A549 (cell line): ENCODE data around the gene PPFIA2. TPM values are rescaled to one million over a fixed set of nuclear protein-coding genes. Genes with fewer than 3 reads are reported as not detected.

ENCODE experiments used
- ATAC-seq, 2 experiments: fragments of 200-7000 bp in 1 of 2; fragments of >200 bp in 1 of 2; cut with Nextera tagmentation in 1 of 2; cut with Tn5 transposase in 1 of 2; 3 replicates each; pipeline versions ENCODE4 v1.8.0 to v1.9.1; 2018 to 2020; ENCODE audit warnings: mild to moderate bottlenecking in 1 of 2, moderate library complexity in 1 of 2
- CTCF ChIA-PET: fragments of 300-600 bp; sonication (Branson Sonifier 250); formaldehyde crosslinking; extraction: SDS; loops from one replicate; lab custom pipeline; 2021; ENCODE audit warnings: antibody characterized with exemption, inconsistent platforms; lab: Yijun Ruan, JAX
- POLR2A ChIA-PET: fragments of 350-600 bp; formaldehyde crosslinking; extraction: SDS; loops from one replicate; lab custom pipeline; 2021; ENCODE audit warnings: antibody characterized with exemption, inconsistent platforms; lab: Yijun Ruan, JAX
- DNase-seq, 2 experiments: peaks; one replicate each; pipeline versions ENCODE4 v3.0.0 to v3.0.0-alpha.2; 2011 to 2016; ENCODE audit warnings: low read depth in 1 of 2, low spot score in 1 of 2
- FAIRE-seq: peaks from 2 replicates; lab custom pipeline; 2011; peaks lifted over from hg19 to GRCh38; lab: Jason Lieb, UNC
- H3K27ac ChIP-seq, 2 experiments: fragments of >200 bp; sonication (Bioruptor Twin); formaldehyde crosslinking; 3 replicates each; pipeline ENCODE4 v1.5.1; 2016 to 2017
- H3K4me1 ChIP-seq: fragments of >200 bp; sonication (Bioruptor Twin); formaldehyde crosslinking; 3 replicates; pipeline ENCODE4 v1.6.1; 2016
- H3K4me2 ChIP-seq: fragments of >200 bp; sonication (Bioruptor Twin); formaldehyde crosslinking; 3 replicates; pipeline ENCODE4 v1.6.1; 2016
- H3K4me3 ChIP-seq: fragments of >200 bp; sonication (Bioruptor Twin); formaldehyde crosslinking; 3 replicates; pipeline ENCODE4 v1.5.1; 2016
- H3K9me3 ChIP-seq: fragments of >200 bp; sonication (Bioruptor Twin); formaldehyde crosslinking; 3 replicates; pipeline ENCODE4 v1.6.1; 2016
- CEBPB ChIP-seq, 2 experiments: fragments of >200 bp in 1 of 2; sonication (Bioruptor Twin) in 1 of 2; formaldehyde crosslinking in 1 of 2; IDR thresholded peaks; 2 replicates each; pipeline ENCODE4 v1.6.1; 2012 to 2016
- CHD2 ChIP-seq: fragments of 150-350 bp; IDR thresholded peaks from 2 replicates; pipeline ENCODE4 v1.6.1; 2014; ENCODE audit warnings: low read length; ENCODE audit not compliant: partially characterized antibody
- EP300 ChIP-seq, 2 experiments: fragments of >200 bp; sonication (Bioruptor Twin); formaldehyde crosslinking; IDR thresholded peaks; 2 replicates in 1 of 2; 3 replicates in 1 of 2; pipeline ENCODE4 v1.6.1; 2016 to 2017
- FOSB ChIP-seq: fragments of 250-450 bp; sonication (Bioruptor Pico); IDR thresholded peaks from 2 replicates; pipeline ENCODE4 v1.5.0; 2020; ENCODE audit warnings: mild to moderate bottlenecking, moderate library complexity
- HDAC2 ChIP-seq: fragments of 200-600 bp; sonication (generic); IDR thresholded peaks from 2 replicates; pipeline ENCODE4 v1.6.1; 2016
- HEYL ChIP-seq: fragments of 250-450 bp; sonication (Bioruptor Pico); IDR thresholded peaks from 2 replicates; pipeline ENCODE4 v1.8.0; 2021; ENCODE audit warnings: mild to moderate bottlenecking, moderate library complexity
- HOXA7 ChIP-seq: fragments of 250-450 bp; sonication (Bioruptor Pico); IDR thresholded peaks from 2 replicates; pipeline ENCODE4 v1.5.0; 2020; ENCODE audit warnings: mild to moderate bottlenecking, moderate library complexity
- HOXB13 ChIP-seq: fragments of 250-450 bp; sonication (Bioruptor Pico); IDR thresholded peaks from 2 replicates; pipeline ENCODE4 v1.5.0; 2020; ENCODE audit warnings: low read depth, mild to moderate bottlenecking, moderate library complexity
- HOXB5 ChIP-seq: fragments of 250-450 bp; sonication (Bioruptor Pico); IDR thresholded peaks from 2 replicates; pipeline ENCODE4 v1.5.0; 2020; ENCODE audit warnings: mild to moderate bottlenecking, moderate library complexity
- JUN ChIP-seq, 2 experiments: fragments of >200 bp; sonication (Bioruptor Twin); formaldehyde crosslinking; IDR thresholded peaks; 2 replicates in 1 of 2; 3 replicates in 1 of 2; pipeline ENCODE4 v1.6.1; 2016 to 2017
- MAFK ChIP-seq: fragments of 450-650 bp; IDR thresholded peaks from 2 replicates; pipeline ENCODE4 v1.6.1; 2014; ENCODE audit not compliant: partially characterized antibody
- MYC ChIP-seq: IDR thresholded peaks from 2 replicates; pipeline ENCODE4 v1.6.1; 2012; ENCODE audit warnings: mild to moderate bottlenecking, inconsistent platforms, low read length, improper control_type of control experiment, borderline replicate concordance
- PHF8 ChIP-seq: fragments of 200-600 bp; sonication (generic); IDR thresholded peaks from 2 replicates; pipeline ENCODE4 v1.6.1; 2016; ENCODE audit warnings: low read depth, mild to moderate bottlenecking, antibody characterized with exemption, moderate library complexity, borderline replicate concordance
- RAD21 ChIP-seq, 2 experiments: fragments of >200 bp in 1 of 2; sonication (Bioruptor Twin) in 1 of 2; formaldehyde crosslinking in 1 of 2; IDR thresholded peaks in 1 of 2; conservative IDR thresholded peaks in 1 of 2; 2 replicates in 1 of 2; 3 replicates in 1 of 2; pipeline ENCODE4 v1.6.1; 2012 to 2018; ENCODE audit warnings: inconsistent platforms in 1 of 2
- SREBF2 ChIP-seq: fragments of 450-650 bp; IDR thresholded peaks from 2 replicates; pipeline ENCODE4 v1.6.1; 2014; ENCODE audit warnings: mild to moderate bottlenecking, moderate library complexity
- ZFP36 ChIP-seq: fragments of 450-650 bp; IDR thresholded peaks from 2 replicates; pipeline ENCODE4 v1.6.1; 2014; ENCODE audit warnings: borderline replicate concordance; ENCODE audit not compliant: partially characterized antibody
- WGBS: methylation state at CpG from one replicate; pipeline ENCODE4 v1.1.6; 2017; ENCODE audit errors: missing lambda C conversion rate; 5-methylcytosine and 5-hydroxymethylcytosine counted together
- polyA plus RNA-seq, 4 experiments: library from polyadenylated mRNA; depleted of rRNA in 3 of 4; stranded (reverse); fragments of >200 nt; fragmentation: RNase III in 1 of 4; extraction: RNeasy Plus Mini Kit Qiagen cat#74134 plus additional on column Dnase treatment in 1 of 4; gene quantifications; 2 replicates in 3 of 4; 3 replicates in 1 of 4; pipeline ENCODE4 v1.2.3, GENCODE V29; 2011 to 2017
- TF ChIP-seq, protein P1 (sequence below): fragments of >200 bp; sonication (Bioruptor Twin); formaldehyde crosslinking; IDR thresholded peaks from 3 replicates; pipeline ENCODE4 v1.6.1; 2016
- TF ChIP-seq, protein P2 (sequence below): IDR thresholded peaks from 2 replicates; pipeline ENCODE4 v1.6.1; 2012; ENCODE audit warnings: low read depth, borderline replicate concordance
- TF ChIP-seq, protein P3 (sequence below): IDR thresholded peaks from 2 replicates; pipeline ENCODE4 v1.6.1; 2012

Gene PPFIA2
- polyA plus RNA-seq, 2 of the 4 experiments (the other 2 are of a cell fraction), result not detected

DNA sequence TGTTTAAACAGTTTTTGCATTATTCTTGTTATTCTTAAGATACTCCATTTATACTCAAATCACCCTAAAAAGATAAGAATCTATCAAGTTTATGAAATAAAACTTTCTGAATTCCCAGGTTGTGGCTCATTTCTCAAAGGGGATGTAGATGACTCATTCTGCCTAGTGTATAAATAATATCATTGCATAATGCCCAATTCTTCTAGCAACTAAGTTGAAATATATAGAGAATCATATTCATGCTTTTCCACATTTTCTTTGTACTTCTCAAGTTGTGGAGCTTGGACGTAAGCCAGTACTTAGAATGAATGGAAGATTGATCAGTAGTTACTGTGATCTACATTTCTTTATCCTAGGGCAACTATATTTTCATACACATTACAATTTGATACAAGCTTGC is 201.1 kb downstream of the PPFIA2 start:
- 42% methylated on average over 1 of the region's 1 CpG for WGBS
- TF ChIP-seq FOSB (no peak), EP300 (IDR thresholded peaks at IDR 0.05) (no peak)
- ATAC-seq, result no peak

DNA sequence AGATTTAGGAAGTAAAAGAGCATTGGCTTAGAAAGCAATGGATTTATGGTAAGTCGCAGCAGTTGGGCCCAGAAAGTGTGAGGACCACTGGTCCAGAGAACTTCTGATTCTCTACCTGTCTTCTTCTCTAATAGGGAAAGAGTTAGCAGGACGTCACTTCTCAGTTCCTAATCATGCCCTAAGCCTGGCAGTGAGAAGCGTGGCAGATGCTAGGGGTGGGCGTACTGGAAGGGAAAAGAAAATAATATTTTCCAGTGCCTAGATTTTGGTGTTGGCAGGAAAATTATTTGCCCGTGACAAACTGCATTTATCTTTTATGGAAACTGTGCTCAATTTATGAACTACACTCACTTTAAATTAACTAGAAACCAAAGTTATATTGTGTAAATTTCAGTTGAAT is 212.3 kb downstream of the PPFIA2 start:
- no peaks in the 10 kb centered on the region for H3K9me3 ChIP-seq
- DNase-seq, result no peak
- FAIRE-seq, result no peak
- no peak overlapping the region for H3K4me2 ChIP-seq
- H3K27ac ChIP-seq, result no peak overlapping the region
- H3K4me1 ChIP-seq, result no peaks in the 10 kb centered on the region
- CTCF ChIA-PET, result no interaction called here
- no peak for TF ChIP-seq HEYL (CRISPR knock-in tag)
- no peak for TF ChIP-seq ZFP36
- TF ChIP-seq RAD21 (conservative IDR thresholded peaks at IDR 0.05 in 1 of 2, IDR thresholded peaks at IDR 0.05 in 1 of 2), result no peak
- no peak for TF ChIP-seq JUN (IDR thresholded peaks at IDR 0.05)
- TF ChIP-seq, protein P1, sequence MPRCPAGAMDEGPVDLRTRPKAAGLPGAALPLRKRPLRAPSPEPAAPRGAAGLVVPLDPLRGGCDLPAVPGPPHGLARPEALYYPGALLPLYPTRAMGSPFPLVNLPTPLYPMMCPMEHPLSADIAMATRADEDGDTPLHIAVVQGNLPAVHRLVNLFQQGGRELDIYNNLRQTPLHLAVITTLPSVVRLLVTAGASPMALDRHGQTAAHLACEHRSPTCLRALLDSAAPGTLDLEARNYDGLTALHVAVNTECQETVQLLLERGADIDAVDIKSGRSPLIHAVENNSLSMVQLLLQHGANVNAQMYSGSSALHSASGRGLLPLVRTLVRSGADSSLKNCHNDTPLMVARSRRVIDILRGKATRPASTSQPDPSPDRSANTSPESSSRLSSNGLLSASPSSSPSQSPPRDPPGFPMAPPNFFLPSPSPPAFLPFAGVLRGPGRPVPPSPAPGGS, result no peak
- no peak for TF ChIP-seq MYC
- TF ChIP-seq HOXA7 (CRISPR knock-in tag), result no peak
- no peak for TF ChIP-seq HOXB13 (CRISPR knock-in tag)
- TF ChIP-seq PHF8, result no peak
- ATAC-seq, result no peak
- POLR2A ChIA-PET, result no interaction called here
- 46% methylated on average over 5 of the region's 5 CpGs for WGBS
- H3K4me3 ChIP-seq, result no peak overlapping the region

More for the DNA sequence above, 201.1 kb downstream of the PPFIA2 start:
- Histone ChIP-seq H3K9me3 (no peaks in the 10 kb centered on the region), H3K4me3 (no peak overlapping the region), H3K4me1 (no peaks in the 10 kb centered on the region), H3K4me2 (no peak overlapping the region), H3K27ac (no peak overlapping the region)
- no peak for DNase-seq
- FAIRE-seq, result no peak
- ChIA-PET CTCF (interaction anchor here (1.3 kb wide), 1 partner anchor 11 kb away, joined by 3 read pairs; no protein-coding TSS in a partner anchor), POLR2A (no interaction called here)

DNA sequence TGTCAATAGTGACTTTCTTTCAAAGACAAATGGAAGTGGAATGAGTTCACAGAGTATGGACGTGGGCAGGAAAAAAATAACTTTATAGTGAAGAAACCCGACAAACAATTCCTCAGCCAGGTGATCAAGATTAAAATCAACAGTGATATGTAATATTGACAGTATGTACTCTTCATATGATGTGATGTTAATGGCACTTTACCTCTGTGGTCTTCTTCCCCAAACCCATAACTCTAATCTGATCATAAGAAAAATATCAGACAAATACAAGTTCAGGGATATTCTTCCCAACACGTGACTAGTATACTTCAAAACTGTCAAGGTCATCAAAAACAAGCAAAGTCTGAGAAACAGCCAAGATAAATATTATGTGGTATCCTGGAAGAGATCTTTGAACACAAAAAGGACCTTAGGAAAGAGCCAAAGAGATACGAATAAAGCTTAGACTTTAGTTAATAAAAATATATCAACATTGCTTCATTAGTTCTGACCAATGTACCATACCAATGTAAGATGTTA is 215.5 kb downstream of the PPFIA2 start:
- DNase-seq (no peak), ATAC-seq (no peak), FAIRE-seq (no peak)
- no peak overlapping the region for H3K4me2 ChIP-seq
- ChIA-PET POLR2A (no interaction called here), CTCF (no interaction called here)
- H3K9me3 ChIP-seq, result no peaks in the 10 kb centered on the region
- TF ChIP-seq SREBF2, result no peak
- TF ChIP-seq MAFK, result peak; percentile 71
- H3K4me3 ChIP-seq, result no peak overlapping the region
- no peak overlapping the region for H3K27ac ChIP-seq
- WGBS, result 3% methylated on average over 4 of the region's 4 CpGs
- no peaks in the 10 kb centered on the region for H3K4me1 ChIP-seq

DNA sequence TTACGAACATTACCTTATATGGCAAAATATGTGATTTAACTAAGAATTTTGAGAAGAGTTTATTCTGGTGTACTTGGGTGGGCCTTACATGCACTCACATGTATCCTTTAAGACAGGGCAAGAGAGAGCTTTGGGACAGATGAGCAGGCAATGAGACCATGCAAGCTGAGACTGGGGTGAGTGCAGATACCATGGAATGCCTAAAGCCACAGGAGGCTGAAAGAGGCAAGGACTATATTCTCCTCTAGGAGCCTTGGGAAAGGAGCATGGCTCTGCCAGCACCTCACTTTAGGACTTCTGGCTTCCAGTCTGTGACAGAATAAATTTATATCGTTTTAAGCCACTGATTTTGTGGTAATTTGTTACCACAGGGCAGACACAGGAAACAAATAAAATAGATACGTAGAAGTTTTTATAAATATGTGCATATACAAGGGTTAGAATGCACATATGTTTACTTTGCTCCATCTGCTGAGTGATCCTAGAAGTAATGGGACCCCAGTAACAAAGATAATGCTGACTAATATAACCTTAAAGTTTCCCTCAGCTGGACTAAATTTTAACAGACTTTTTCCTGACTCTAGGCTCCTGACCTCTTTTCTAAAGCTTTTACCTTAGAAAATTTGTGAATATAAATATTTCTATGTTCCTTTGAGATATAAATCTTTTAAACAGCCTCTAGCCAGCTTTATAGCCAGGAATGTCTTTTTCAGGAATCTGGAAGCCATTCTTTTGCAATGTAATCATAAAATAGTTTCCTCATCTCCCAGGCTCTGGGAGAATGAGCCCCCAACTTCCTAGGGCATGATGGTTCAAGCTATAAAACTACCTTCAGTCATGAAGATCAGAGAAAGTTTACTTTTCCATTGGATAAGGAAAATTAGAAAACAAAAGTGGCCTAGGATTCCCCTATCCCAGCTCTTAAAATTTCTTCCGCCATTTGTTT is 216.8 kb downstream of the PPFIA2 start:
- WGBS, result 36% methylated on average over 4 of the region's 4 CpGs
- no peak for ATAC-seq
- POLR2A ChIA-PET, result no interaction called here

More for the DNA sequence above, 216.8 kb downstream of the PPFIA2 start:
- H3K4me2 ChIP-seq, result no peak overlapping the region
- no peak overlapping the region for H3K27ac ChIP-seq
- no peaks in the 10 kb centered on the region for H3K4me1 ChIP-seq
- no peak overlapping the region for H3K4me3 ChIP-seq
- TF ChIP-seq PHF8 (no peak), HOXB5 (CRISPR knock-in tag) (no peak), EP300 (IDR thresholded peaks at IDR 0.05) (no peak), HDAC2 (no peak), CEBPB (IDR thresholded peaks at IDR 0.05) (no peak), CHD2 (no peak), SREBF2 (no peak)
- TF ChIP-seq, protein P2, sequence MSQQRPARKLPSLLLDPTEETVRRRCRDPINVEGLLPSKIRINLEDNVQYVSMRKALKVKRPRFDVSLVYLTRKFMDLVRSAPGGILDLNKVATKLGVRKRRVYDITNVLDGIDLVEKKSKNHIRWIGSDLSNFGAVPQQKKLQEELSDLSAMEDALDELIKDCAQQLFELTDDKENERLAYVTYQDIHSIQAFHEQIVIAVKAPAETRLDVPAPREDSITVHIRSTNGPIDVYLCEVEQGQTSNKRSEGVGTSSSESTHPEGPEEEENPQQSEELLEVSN, result no peak
- TF ChIP-seq, protein P3, sequence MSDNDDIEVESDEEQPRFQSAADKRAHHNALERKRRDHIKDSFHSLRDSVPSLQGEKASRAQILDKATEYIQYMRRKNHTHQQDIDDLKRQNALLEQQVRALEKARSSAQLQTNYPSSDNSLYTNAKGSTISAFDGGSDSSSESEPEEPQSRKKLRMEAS, result no peak
- CTCF ChIA-PET, result interaction anchor here (0.8 kb wide), 1 partner anchor 56 kb away, joined by 3 read pairs; no protein-coding TSS in a partner anchor
- no peak for DNase-seq
- FAIRE-seq, result no peak
- H3K9me3 ChIP-seq, result no peaks in the 10 kb centered on the region
